ENCODE measurements around the gene FZR1.

Gene FZR1
- total RNA-seq = 42.1 to 107 (median 69.6) reads per million in 9 experiments

DNA sequence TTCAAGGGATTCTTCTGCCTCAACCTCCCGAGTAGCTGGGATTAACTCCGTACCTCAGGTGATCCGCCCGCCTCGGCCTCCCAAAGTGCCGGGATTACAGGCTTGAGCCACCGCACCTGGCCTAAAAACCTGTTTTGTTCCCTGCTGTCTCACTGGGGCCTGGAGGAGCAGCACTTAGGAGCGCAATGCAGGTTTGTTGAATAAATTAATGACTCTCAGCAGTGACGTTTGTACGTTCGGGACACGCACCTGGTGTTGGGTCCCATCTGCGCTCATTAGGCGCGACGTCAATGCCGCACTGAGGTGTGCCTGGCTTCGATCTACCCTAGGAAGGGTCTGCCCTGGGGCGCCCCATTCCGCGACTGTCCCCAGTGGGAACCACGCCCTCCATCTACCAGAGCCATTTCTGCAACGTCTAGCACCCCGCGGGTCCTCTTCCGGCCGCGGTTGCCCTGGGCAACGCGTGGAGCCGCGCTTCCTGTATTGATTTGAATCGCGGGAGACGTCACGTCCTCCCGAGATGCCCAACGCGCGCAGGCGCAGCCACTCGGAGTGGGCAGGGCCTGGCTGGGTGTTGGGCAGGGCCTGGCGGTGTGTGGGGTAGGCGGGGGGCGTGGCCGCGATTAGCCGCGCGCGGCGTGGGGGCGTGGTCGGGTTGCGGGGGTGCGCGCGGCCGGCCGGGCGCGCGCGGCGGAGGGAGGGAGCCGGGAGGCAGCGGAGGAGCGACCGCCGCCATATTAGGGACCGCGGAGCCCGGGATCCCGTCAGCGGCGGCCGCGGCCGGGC, at the start of gene FZR1:
FZR1 (plus strand) TSS at position 714 of the 786 bp plus-strand sequence. CDS start 16,679 bp downstream, outside the sequence.
- H3K9me3 Mint-ChIP-seq = no peaks in the 10 kb centered on the region
- peaks cover 41 to 47% of the 10 kb centered on the region in 2 donors for H3K4me1 Mint-ChIP-seq (ENCODE audit: low read depth in 2 of 2)
- H3K36me3 Mint-ChIP-seq (ENCODE audit: insufficient read depth) = peaks cover 43% of the 10 kb centered on the region
- H3K27me3 Mint-ChIP-seq = no peaks in the 10 kb centered on the region
- ATAC-seq (replicated peaks) (peak; percentile 84), DNase-seq (peak; percentile 98 to 100 (median 99))
- peak within 1 kb of the TSS; percentile 99 for H3K27ac Mint-ChIP-seq
- peak within 1 kb of the TSS; percentile 94 to 95 for H3K4me3 Mint-ChIP-seq

GRCh38 chr19:3456925-3457527, 49.1 kb upstream of the FZR1 start:
- Mint-ChIP-seq H3K4me3 (no peak overlapping the region), H3K27me3 (no peaks in the 10 kb centered on the region), H3K27ac (no peak overlapping the region), H3K36me3 (ENCODE audit: insufficient read depth) (peaks cover 14% of the 10 kb centered on the region), H3K9me3 (no peaks in the 10 kb centered on the region), H3K4me1 (ENCODE audit: low read depth in 2 of 2) (peaks cover 0 to 4% of the 10 kb centered on the region in 2 donors)
- no peak for ATAC-seq (replicated peaks)
- no peak for DNase-seq

DNA sequence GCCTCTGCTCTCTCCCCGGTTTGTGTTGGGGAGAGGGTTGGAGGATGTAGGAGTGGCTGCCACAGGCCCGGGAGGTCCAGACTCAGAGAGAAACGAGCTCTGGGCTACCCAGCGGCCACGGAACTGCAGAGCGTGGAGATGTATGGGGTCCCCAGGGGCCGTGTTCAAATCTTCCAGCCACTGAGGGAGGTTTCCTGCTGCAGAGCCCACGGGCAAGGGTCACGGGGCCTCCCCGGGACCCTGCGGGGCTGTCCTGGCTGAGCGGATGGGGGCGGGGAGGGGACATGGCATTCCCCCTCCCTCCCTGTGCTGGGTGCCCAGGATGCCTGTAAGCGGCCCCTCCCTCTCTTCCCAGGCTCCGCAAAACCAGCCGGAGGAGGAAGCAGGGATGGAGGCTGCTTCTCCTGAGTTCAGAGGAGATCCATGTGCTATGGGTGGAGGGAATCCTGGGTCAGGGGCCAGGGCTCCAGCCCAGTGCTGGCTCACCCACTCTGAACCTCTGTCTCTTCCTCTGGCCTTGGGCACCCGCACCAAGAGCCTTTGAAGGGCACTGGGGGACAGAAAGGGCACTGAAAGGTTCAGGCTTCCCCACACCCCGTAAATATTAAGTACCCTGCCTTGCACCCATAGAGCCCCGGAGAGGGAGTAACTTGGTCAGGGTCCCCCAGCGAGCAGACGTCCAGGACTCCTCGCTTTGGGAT, 48.4 kb upstream of the FZR1 start:
- H3K36me3 Mint-ChIP-seq (ENCODE audit: insufficient read depth) = peaks cover 11% of the 10 kb centered on the region
- no peak overlapping the region for H3K27ac Mint-ChIP-seq
- ATAC-seq (replicated peaks) (no peak), DNase-seq (no peak)
- H3K4me1 Mint-ChIP-seq (ENCODE audit: low read depth in 2 of 2) = peaks cover 0 to 4% of the 10 kb centered on the region in 2 donors
- H3K27me3 Mint-ChIP-seq = no peaks in the 10 kb centered on the region
- H3K9me3 Mint-ChIP-seq = no peaks in the 10 kb centered on the region
- H3K4me3 Mint-ChIP-seq = no peak overlapping the region

GRCh38 chr19:3458229-3459088, 47.7 kb upstream of the FZR1 start:
- Mint-ChIP-seq H3K4me3 (no peak overlapping the region), H3K36me3 (ENCODE audit: insufficient read depth) (peaks cover 3% of the 10 kb centered on the region), H3K27ac (peak overlapping the region in 1 of 2 donors; percentile 12), H3K9me3 (no peaks in the 10 kb centered on the region), H3K27me3 (no peaks in the 10 kb centered on the region), H3K4me1 (ENCODE audit: low read depth in 2 of 2) (peaks cover 0 to 4% of the 10 kb centered on the region in 2 donors)
- no peak for ATAC-seq (replicated peaks)
- DNase-seq = no peak

DNA sequence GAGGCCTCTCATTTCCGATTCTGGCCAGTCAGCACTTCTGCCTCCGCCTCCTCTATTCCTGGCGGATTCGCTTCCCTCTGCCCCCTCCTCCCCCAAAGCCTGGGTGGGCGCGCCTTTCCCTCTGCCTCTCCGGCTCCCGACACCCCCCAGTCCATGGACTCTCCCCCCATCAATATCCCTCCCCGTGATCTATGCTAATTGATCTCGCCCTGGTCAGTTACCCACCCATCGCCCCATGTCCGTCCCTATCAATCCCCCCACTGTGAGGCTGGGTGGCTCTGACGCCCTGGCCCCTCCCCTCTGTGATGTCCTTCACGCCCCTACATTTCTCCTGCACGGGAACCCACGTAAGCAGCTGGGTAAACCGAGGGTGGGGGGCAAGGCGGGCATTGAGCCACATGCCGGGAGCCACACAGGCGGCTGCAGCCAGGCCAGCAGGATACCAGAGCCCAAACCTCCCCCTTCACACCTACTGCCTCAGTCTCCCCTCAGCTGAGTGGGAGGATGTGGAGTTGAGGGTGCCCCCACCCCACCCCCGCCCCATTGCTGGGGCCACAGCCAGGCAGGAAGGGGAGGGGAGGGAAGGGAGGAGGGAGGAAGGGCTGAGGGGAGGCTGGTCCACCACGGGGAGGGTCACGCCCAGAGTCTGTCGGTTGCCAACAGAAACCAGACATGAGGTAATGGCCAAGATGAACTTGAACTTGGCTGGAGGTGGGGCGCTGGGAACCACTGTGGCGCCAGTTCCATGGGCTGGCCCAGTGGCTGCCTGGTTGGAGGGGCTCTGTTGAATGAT, 46.8 kb upstream of the FZR1 start:
- H3K9me3 Mint-ChIP-seq = no peaks in the 10 kb centered on the region
- DNase-seq (no peak), ATAC-seq (replicated peaks) (peak; percentile 39)
- peak overlapping the region in 1 of 2 donors; percentile 12 for H3K27ac Mint-ChIP-seq
- peaks cover 0 to 4% of the 10 kb centered on the region in 2 donors for H3K4me1 Mint-ChIP-seq (ENCODE audit: low read depth in 2 of 2)
- H3K27me3 Mint-ChIP-seq = no peaks in the 10 kb centered on the region
- no peak overlapping the region for H3K4me3 Mint-ChIP-seq
- peaks cover 3% of the 10 kb centered on the region for H3K36me3 Mint-ChIP-seq (ENCODE audit: insufficient read depth)

DNA sequence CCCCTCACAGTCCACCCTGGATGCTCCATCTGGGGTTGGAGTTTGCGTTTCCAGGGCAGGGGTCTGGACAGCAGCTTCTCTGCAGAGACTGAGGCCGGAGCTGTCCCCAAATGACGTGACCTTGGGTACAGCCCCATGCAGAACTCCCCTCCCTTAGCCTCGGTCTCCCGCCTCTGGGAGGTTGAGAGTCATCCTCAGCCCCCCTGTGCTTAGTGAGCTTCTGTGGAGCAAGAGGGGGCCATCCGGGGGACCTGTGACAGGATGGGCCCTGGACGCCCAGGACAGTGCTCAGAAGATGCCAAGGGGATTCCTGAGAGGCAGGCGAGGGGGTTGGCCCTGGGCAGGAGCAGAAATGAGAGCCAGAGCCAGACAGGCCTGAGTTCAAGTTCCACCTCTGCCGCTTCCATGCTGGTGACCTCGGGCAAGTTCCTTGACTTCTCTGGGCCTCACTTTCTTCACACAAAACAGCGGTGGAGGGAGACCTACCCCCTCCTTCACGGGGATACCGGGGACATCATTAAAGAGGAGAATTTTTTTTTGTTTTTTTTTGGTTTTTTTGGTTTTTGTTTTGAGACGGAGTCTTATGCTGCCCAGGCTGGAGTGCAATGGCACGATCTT, 46.0 kb upstream of the FZR1 start:
- H3K4me3 Mint-ChIP-seq = no peak overlapping the region

GRCh38 chr19:3462991-3463713, 43.0 kb upstream of the FZR1 start:
- peaks cover 10% of the 10 kb centered on the region for H3K36me3 Mint-ChIP-seq (ENCODE audit: insufficient read depth)
- H3K9me3 Mint-ChIP-seq = no peaks in the 10 kb centered on the region
- peaks cover 0 to 2% of the 10 kb centered on the region in 2 donors for H3K4me1 Mint-ChIP-seq (ENCODE audit: low read depth in 2 of 2)
- no peaks in the 10 kb centered on the region for H3K27me3 Mint-ChIP-seq
- H3K4me3 Mint-ChIP-seq = no peak overlapping the region
- DNase-seq (no peak), ATAC-seq (replicated peaks) (no peak)
- H3K27ac Mint-ChIP-seq = no peak overlapping the region

More for the DNA sequence above, 46.0 kb upstream of the FZR1 start:
- Mint-ChIP-seq H3K27me3 (no peaks in the 10 kb centered on the region), H3K9me3 (no peaks in the 10 kb centered on the region), H3K4me1 (ENCODE audit: low read depth in 2 of 2) (peaks cover 0 to 4% of the 10 kb centered on the region in 2 donors), H3K36me3 (ENCODE audit: insufficient read depth) (peaks cover 3% of the 10 kb centered on the region), H3K27ac (no peak overlapping the region)
- no peak for ATAC-seq (replicated peaks)
- DNase-seq = no peak

GRCh38 chr19:3463714-3464586, 42.2 kb upstream of the FZR1 start:
- Mint-ChIP-seq H3K27ac (no peak overlapping the region), H3K4me3 (no peak overlapping the region), H3K4me1 (ENCODE audit: low read depth in 2 of 2) (peaks cover 0 to 2% of the 10 kb centered on the region in 2 donors), H3K27me3 (no peaks in the 10 kb centered on the region), H3K9me3 (no peaks in the 10 kb centered on the region), H3K36me3 (ENCODE audit: insufficient read depth) (peaks cover 10% of the 10 kb centered on the region)
- DNase-seq (no peak), ATAC-seq (replicated peaks) (no peak)

GRCh38 chr19:3464587-3465235, 41.4 kb upstream of the FZR1 start:
- H3K4me1 Mint-ChIP-seq (ENCODE audit: low read depth in 2 of 2) = no peaks in the 10 kb centered on the region
- H3K36me3 Mint-ChIP-seq (ENCODE audit: insufficient read depth) = peaks cover 10% of the 10 kb centered on the region
- no peak overlapping the region for H3K27ac Mint-ChIP-seq
- H3K9me3 Mint-ChIP-seq = no peaks in the 10 kb centered on the region
- DNase-seq (no peak), ATAC-seq (replicated peaks) (no peak)
- H3K27me3 Mint-ChIP-seq = no peaks in the 10 kb centered on the region
- no peak overlapping the region for H3K4me3 Mint-ChIP-seq

GRCh38 chr19:3465552-3465951, 40.6 kb upstream of the FZR1 start:
- H3K4me1 Mint-ChIP-seq (ENCODE audit: low read depth in 2 of 2) = peaks cover 0 to 2% of the 10 kb centered on the region in 2 donors
- no peaks in the 10 kb centered on the region for H3K27me3 Mint-ChIP-seq
- H3K27ac Mint-ChIP-seq = peak overlapping the region in 1 of 2 donors; percentile 80
- H3K4me3 Mint-ChIP-seq = no peak overlapping the region
- peaks cover 7% of the 10 kb centered on the region for H3K36me3 Mint-ChIP-seq (ENCODE audit: insufficient read depth)
- no peak for ATAC-seq (replicated peaks)
- no peaks in the 10 kb centered on the region for H3K9me3 Mint-ChIP-seq
- DNase-seq = no peak

Measured in effector memory CD8-positive, alpha-beta T cell (primary cell).